ENCODE measurements around the gene ZSWIM4. TPM values are rescaled to one million over a fixed set of nuclear protein-coding genes. Genes with fewer than 3 reads are reported as not detected.

Gene ZSWIM4
- total RNA-seq, 1 experiment from 2014 or later: 11.5 TPM

DNA sequence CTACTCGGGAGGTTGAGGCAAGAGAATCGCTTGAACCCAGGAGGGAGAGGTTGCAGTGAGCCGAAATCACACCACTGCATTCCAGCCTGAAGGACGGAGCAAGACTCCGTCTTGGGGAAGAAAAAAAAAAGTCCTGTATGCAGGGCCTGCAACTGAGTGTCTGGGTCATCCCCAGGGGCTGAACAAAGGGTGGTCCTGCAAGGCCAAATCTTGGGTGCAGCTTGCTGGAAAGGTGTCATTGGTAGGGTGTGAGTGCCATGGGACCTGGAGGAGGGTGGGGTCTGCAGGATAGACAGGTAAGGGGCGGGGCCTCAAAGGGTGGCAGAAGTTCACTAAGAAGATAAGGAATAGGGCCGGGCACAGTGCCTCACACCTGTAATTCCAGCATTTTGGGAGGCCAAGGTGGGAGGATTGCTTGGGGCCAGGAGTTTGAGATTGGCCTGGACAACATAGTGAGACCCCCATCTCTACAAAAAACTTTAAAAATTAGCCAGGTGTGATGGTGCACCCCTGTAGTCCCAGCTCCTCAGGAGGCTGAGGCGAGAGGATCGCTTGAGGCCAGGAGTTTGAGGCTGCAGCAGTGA lies 31.5 kb downstream of the ZSWIM4 start:
- H3K36me3 Mint-ChIP-seq (ENCODE audit: insufficient read depth, unreplicated experiment): peaks cover 75% of the 10 kb centered on the region
- TF ChIP-seq, protein P1, sequence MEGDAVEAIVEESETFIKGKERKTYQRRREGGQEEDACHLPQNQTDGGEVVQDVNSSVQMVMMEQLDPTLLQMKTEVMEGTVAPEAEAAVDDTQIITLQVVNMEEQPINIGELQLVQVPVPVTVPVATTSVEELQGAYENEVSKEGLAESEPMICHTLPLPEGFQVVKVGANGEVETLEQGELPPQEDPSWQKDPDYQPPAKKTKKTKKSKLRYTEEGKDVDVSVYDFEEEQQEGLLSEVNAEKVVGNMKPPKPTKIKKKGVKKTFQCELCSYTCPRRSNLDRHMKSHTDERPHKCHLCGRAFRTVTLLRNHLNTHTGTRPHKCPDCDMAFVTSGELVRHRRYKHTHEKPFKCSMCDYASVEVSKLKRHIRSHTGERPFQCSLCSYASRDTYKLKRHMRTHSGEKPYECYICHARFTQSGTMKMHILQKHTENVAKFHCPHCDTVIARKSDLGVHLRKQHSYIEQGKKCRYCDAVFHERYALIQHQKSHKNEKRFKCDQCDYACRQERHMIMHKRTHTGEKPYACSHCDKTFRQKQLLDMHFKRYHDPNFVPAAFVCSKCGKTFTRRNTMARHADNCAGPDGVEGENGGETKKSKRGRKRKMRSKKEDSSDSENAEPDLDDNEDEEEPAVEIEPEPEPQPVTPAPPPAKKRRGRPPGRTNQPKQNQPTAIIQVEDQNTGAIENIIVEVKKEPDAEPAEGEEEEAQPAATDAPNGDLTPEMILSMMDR (IDR thresholded peaks at IDR 0.05; ENCODE audit: unreplicated experiment): no peak
- H3K9me3 Mint-ChIP-seq (ENCODE audit: low read depth, unreplicated experiment): no peaks in the 10 kb centered on the region
- H3K27me3 Mint-ChIP-seq (ENCODE audit: unreplicated experiment): no peaks in the 10 kb centered on the region
- CTCF ChIA-PET: no interaction called here
- H3K27ac Mint-ChIP-seq (ENCODE audit: unreplicated experiment): no peak overlapping the region
- H3K4me3 Mint-ChIP-seq (ENCODE audit: low read depth, unreplicated experiment): no peak overlapping the region
- intact Hi-C loops (cut with micrococcal nuclease; ENCODE audit: unreplicated experiment): no loop called here
- DNase-seq: no peak
- H3K4me1 Mint-ChIP-seq (ENCODE audit: low read depth, unreplicated experiment): peaks cover 9% of the 10 kb centered on the region
- BruUV-seq (replicated peaks): no TSS peak

DNA sequence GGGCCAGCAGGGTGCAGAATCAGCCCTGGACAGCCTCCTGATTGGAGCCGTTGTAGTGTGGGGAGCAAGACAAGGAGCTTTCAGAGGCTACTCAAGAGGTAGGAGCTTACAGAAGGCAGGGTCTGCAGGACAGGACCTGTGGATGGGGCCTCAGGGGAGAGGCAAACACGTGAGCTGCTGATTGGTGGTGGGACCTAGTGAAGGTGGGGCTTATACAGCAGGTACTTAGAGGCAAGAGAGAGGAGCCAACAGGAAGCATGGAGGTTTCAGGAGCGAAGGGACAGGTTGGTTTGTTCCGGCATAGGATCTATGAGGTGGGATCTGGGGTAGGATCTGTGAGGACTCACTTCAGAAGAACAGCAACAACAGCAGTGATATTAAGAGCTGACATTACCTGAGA lies 32.4 kb downstream of the ZSWIM4 start:
- TF ChIP-seq, protein P1 (IDR thresholded peaks at IDR 0.05; ENCODE audit: unreplicated experiment): no peak
- peaks cover 9% of the 10 kb centered on the region for H3K4me1 Mint-ChIP-seq (ENCODE audit: low read depth, unreplicated experiment)
- CTCF ChIA-PET: no interaction called here
- DNase-seq: no peak
- no peaks in the 10 kb centered on the region for H3K27me3 Mint-ChIP-seq (ENCODE audit: unreplicated experiment)
- no peaks in the 10 kb centered on the region for H3K9me3 Mint-ChIP-seq (ENCODE audit: low read depth, unreplicated experiment)
- no TSS peak for BruUV-seq (replicated peaks)
- intact Hi-C loops (cut with micrococcal nuclease; ENCODE audit: unreplicated experiment): no loop called here
- H3K36me3 Mint-ChIP-seq (ENCODE audit: insufficient read depth, unreplicated experiment): peaks cover 76% of the 10 kb centered on the region
- H3K27ac Mint-ChIP-seq (ENCODE audit: unreplicated experiment): no peak overlapping the region
- no peak overlapping the region for H3K4me3 Mint-ChIP-seq (ENCODE audit: low read depth, unreplicated experiment)

DNA sequence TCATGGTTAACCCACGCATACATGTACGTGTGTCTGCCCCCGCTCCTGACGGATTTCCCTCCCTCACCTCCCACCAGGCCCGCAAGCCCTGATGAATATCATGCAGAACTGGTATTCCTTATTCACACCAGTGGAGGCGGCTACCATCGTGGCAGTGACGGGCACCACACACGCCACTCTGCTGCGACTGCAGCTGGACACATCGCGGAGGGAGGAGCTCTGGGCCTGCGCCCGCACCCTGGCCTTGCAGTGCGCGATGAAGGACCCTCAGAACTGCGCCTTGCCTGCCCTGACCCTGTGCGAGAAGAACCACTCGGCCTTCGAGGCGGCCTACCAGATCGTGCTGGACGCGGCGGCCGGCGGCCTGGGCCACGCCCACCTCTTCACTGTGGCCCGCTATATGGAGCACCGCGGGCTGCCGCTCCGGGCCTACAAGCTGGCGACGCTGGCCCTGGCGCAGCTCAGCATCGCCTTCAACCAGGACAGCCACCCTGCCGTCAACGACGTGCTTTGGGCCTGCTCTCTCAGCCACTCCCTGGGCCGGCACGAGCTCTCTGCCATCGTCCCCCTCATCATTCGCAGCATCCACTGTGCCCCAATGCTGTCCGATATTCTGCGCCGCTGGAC lies 35.0 kb downstream of the ZSWIM4 start:
- BruUV-seq (replicated peaks): no TSS peak
- intact Hi-C loops (cut with micrococcal nuclease; ENCODE audit: unreplicated experiment): no loop called here
- Mint-ChIP-seq H3K27ac (ENCODE audit: unreplicated experiment) (no peak overlapping the region), H3K9me3 (ENCODE audit: low read depth, unreplicated experiment) (no peaks in the 10 kb centered on the region), H3K27me3 (ENCODE audit: unreplicated experiment) (no peaks in the 10 kb centered on the region), H3K4me3 (ENCODE audit: low read depth, unreplicated experiment) (peak overlapping the region; percentile 24), H3K36me3 (ENCODE audit: insufficient read depth, unreplicated experiment) (peaks cover 91% of the 10 kb centered on the region), H3K4me1 (ENCODE audit: low read depth, unreplicated experiment) (peaks cover 17% of the 10 kb centered on the region)
- CTCF ChIA-PET: no interaction called here
- DNase-seq: no peak
- TF ChIP-seq, protein P1 (IDR thresholded peaks at IDR 0.05; ENCODE audit: unreplicated experiment): no peak

DNA sequence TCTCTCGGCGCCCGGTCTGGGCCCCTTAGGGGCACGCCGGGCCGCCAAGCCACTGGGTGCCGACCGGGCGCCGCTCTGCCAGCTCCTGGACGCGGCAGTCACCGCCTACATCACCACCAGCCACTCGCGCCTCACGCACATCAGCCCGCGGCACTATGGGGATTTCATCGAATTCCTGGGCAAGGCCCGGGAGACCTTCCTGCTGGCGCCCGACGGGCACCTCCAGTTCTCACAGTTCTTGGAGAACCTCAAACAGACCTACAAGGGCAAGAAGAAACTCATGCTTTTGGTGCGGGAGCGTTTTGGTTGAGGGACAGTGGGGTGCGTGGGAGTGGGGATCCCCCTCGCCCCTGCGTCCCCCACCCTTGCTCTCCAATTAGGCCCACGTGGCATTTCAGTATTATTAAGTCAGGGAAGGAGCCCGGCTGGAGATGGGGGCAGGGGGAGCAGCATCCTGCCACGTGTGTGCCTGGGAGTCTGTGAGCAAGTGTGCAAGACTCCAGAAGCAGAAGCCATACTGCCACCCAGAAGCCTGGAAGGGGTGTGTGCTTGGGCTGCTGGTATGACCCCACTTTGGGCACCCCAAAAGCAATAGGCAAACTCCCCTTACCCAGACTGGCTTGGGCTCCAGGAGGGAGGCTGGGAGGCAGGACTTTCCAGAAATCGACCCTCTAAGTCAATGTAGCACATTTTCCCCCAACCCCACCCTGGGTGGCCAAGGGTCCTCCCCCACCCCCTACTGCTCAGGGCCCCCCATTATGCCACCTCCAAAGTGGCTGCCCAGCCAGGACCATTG lies 35.7 kb downstream of the ZSWIM4 start:
- TF ChIP-seq, protein P1 (IDR thresholded peaks at IDR 0.05; ENCODE audit: unreplicated experiment): no peak
- Mint-ChIP-seq H3K27ac (ENCODE audit: unreplicated experiment) (no peak overlapping the region), H3K27me3 (ENCODE audit: unreplicated experiment) (no peaks in the 10 kb centered on the region), H3K4me3 (ENCODE audit: low read depth, unreplicated experiment) (peak overlapping the region; percentile 24), H3K4me1 (ENCODE audit: low read depth, unreplicated experiment) (peaks cover 13% of the 10 kb centered on the region), H3K36me3 (ENCODE audit: insufficient read depth, unreplicated experiment) (peaks cover 89% of the 10 kb centered on the region), H3K9me3 (ENCODE audit: low read depth, unreplicated experiment) (no peaks in the 10 kb centered on the region)
- no TSS peak for BruUV-seq (replicated peaks)
- DNase-seq: no peak
- intact Hi-C loops (cut with micrococcal nuclease; ENCODE audit: unreplicated experiment): no loop called here
- CTCF ChIA-PET: no interaction called here

Measured in Calu3 (cell line).